Measurements from ENCODE around the gene CAT. TPM values are rescaled to one million over a fixed set of nuclear protein-coding genes. Genes with fewer than 3 reads are reported as not detected.

The CAT gene
- total RNA-seq, 1 donor, result 62.6 TPM

DNA sequence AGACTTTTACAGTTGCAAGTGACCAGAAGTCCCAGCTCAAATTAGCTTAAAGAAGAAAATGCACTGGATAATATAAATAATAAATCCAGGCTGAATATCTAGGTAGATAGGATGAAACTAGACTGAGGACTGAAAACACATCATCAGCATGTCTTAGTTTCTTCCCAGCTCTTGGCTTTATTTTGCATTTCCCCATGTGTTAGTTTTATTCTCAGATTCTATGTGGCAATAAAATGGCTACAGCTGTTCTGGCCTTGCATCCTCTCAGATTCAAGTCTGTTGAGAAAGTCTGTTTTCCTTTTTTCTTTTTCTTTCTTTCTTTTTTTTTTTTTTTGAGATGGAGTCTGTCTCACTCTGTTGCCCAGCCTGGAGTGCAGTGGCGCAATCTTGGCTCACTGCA lies 22.6 kb upstream of the CAT start:
- H3K36me3 ChIP-seq (ENCODE audit: insufficient read depth, low read length), result no peaks in the 10 kb centered on the region
- no peaks in the 10 kb centered on the region for H4K20me1 ChIP-seq (ENCODE audit: insufficient read depth, low read length)
- H3K27ac ChIP-seq (ENCODE audit: low read depth, low read length), result no peak overlapping the region
- H3K4me3 ChIP-seq (ENCODE audit: insufficient read depth, low read length), result no peak overlapping the region
- peaks cover 10% of the 10 kb centered on the region for H3K27me3 ChIP-seq (ENCODE audit: insufficient read depth, low read length)
- DNase-seq (ENCODE audit: insufficient read length, low spot score, missing footprints), result no peak
- TF ChIP-seq, protein P1, sequence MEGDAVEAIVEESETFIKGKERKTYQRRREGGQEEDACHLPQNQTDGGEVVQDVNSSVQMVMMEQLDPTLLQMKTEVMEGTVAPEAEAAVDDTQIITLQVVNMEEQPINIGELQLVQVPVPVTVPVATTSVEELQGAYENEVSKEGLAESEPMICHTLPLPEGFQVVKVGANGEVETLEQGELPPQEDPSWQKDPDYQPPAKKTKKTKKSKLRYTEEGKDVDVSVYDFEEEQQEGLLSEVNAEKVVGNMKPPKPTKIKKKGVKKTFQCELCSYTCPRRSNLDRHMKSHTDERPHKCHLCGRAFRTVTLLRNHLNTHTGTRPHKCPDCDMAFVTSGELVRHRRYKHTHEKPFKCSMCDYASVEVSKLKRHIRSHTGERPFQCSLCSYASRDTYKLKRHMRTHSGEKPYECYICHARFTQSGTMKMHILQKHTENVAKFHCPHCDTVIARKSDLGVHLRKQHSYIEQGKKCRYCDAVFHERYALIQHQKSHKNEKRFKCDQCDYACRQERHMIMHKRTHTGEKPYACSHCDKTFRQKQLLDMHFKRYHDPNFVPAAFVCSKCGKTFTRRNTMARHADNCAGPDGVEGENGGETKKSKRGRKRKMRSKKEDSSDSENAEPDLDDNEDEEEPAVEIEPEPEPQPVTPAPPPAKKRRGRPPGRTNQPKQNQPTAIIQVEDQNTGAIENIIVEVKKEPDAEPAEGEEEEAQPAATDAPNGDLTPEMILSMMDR (IDR thresholded peaks at IDR 0.05; ENCODE audit: extremely low read depth, low read depth, low read length), result no peak
- no peaks in the 10 kb centered on the region for H3K79me2 ChIP-seq (ENCODE audit: insufficient read depth, low read length)
- no peak overlapping the region for H2AFZ ChIP-seq (ENCODE audit: low read length)
- H3K4me2 ChIP-seq (ENCODE audit: insufficient read depth, low read length), result no peak overlapping the region
- peaks cover 2% of the 10 kb centered on the region for H3K9me3 ChIP-seq (ENCODE audit: low read depth, low read length)
- no peaks in the 10 kb centered on the region for H3K4me1 ChIP-seq (ENCODE audit: insufficient read depth, low read length)

DNA sequence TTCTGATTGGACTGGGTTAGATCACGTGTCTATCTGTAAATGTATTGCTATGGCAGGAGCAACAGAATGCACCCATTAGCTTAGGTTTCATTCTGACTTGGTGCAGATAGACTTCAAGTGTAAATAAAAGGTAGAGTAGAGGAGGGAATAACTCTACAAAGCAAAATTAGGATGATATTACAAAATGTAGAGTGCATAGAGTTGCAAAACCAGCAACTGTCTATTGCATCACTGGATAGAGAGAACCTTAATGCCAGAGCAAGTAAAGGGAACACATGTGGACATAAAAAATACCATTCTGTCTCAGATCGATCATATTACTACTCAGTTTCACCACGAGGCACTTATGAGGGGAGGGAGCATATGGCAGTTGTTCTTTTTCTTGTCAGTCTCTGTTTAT lies 22.0 kb upstream of the CAT start:
- peaks cover 10% of the 10 kb centered on the region for H3K27me3 ChIP-seq (ENCODE audit: insufficient read depth, low read length)
- H3K9me3 ChIP-seq (ENCODE audit: low read depth, low read length), result peaks cover 2% of the 10 kb centered on the region
- no peak overlapping the region for H3K4me2 ChIP-seq (ENCODE audit: insufficient read depth, low read length)
- no peak overlapping the region for H2AFZ ChIP-seq (ENCODE audit: low read length)
- no peaks in the 10 kb centered on the region for H3K4me1 ChIP-seq (ENCODE audit: insufficient read depth, low read length)
- no peak overlapping the region for H3K27ac ChIP-seq (ENCODE audit: low read depth, low read length)
- H3K4me3 ChIP-seq (ENCODE audit: insufficient read depth, low read length), result no peak overlapping the region
- no peaks in the 10 kb centered on the region for H4K20me1 ChIP-seq (ENCODE audit: insufficient read depth, low read length)
- H3K79me2 ChIP-seq (ENCODE audit: insufficient read depth, low read length), result no peaks in the 10 kb centered on the region
- DNase-seq (ENCODE audit: insufficient read length, low spot score, missing footprints), result no peak
- no peaks in the 10 kb centered on the region for H3K36me3 ChIP-seq (ENCODE audit: insufficient read depth, low read length)
- TF ChIP-seq, protein P1 (IDR thresholded peaks at IDR 0.05; ENCODE audit: extremely low read depth, low read depth, low read length), result no peak

DNA sequence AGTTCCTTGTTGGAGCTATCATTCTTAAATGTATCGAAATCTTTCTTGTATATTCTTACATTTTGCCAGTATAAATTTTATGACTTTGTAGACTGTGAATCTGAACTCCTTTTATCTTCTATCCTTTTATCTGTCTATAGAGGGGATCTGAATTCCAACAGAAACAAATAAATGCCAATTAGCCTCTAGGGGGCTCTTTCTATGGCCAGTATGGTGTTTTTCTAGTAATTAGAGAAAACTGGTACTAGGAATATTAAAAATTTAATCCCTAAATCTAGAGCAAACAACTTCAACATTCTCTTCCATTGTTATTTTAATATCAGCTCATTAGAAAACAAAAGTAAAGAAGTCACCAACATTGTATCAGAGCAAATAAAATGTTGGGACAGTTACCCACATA lies 21.5 kb upstream of the CAT start:
- TF ChIP-seq, protein P1 (IDR thresholded peaks at IDR 0.05; ENCODE audit: extremely low read depth, low read depth, low read length), result no peak
- Histone ChIP-seq H3K4me1 (ENCODE audit: insufficient read depth, low read length) (no peaks in the 10 kb centered on the region), H3K27me3 (ENCODE audit: insufficient read depth, low read length) (peaks cover 10% of the 10 kb centered on the region), H3K36me3 (ENCODE audit: insufficient read depth, low read length) (no peaks in the 10 kb centered on the region), H3K79me2 (ENCODE audit: insufficient read depth, low read length) (no peaks in the 10 kb centered on the region), H3K4me2 (ENCODE audit: insufficient read depth, low read length) (no peak overlapping the region), H2AFZ (ENCODE audit: low read length) (no peak overlapping the region), H4K20me1 (ENCODE audit: insufficient read depth, low read length) (no peaks in the 10 kb centered on the region), H3K27ac (ENCODE audit: low read depth, low read length) (no peak overlapping the region), H3K4me3 (ENCODE audit: insufficient read depth, low read length) (no peak overlapping the region), H3K9me3 (ENCODE audit: low read depth, low read length) (peaks cover 2% of the 10 kb centered on the region)
- DNase-seq (ENCODE audit: insufficient read length, low spot score, missing footprints), result no peak

DNA sequence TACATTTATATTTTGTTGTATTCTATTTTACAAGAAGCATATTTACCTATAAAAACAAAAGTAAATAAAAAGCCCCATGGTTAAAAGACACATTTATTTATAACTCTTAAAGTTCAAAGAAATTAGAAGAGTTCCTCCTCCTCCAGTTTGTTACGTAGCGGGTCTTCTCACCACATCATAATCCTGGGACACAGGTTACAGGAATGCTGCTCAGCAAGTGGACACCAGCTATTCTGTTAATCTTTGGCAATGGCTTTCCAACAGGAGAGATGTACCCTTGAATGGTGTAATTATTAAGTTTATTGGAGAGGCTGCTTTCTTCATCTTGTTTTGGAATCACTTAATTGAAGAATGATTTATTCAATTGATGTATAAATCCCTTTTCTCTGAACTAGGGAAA lies 19.6 kb upstream of the CAT start:
- H4K20me1 ChIP-seq (ENCODE audit: insufficient read depth, low read length), result no peaks in the 10 kb centered on the region
- H3K4me2 ChIP-seq (ENCODE audit: insufficient read depth, low read length), result no peak overlapping the region
- TF ChIP-seq, protein P1 (IDR thresholded peaks at IDR 0.05; ENCODE audit: extremely low read depth, low read depth, low read length), result no peak
- peaks cover 10% of the 10 kb centered on the region for H3K27me3 ChIP-seq (ENCODE audit: insufficient read depth, low read length)
- no peaks in the 10 kb centered on the region for H3K4me1 ChIP-seq (ENCODE audit: insufficient read depth, low read length)
- H3K4me3 ChIP-seq (ENCODE audit: insufficient read depth, low read length), result no peak overlapping the region
- H2AFZ ChIP-seq (ENCODE audit: low read length), result no peak overlapping the region
- H3K27ac ChIP-seq (ENCODE audit: low read depth, low read length), result no peak overlapping the region
- H3K9me3 ChIP-seq (ENCODE audit: low read depth, low read length), result no peaks in the 10 kb centered on the region
- H3K36me3 ChIP-seq (ENCODE audit: insufficient read depth, low read length), result no peaks in the 10 kb centered on the region
- no peak for DNase-seq (ENCODE audit: insufficient read length, low spot score, missing footprints)
- no peaks in the 10 kb centered on the region for H3K79me2 ChIP-seq (ENCODE audit: insufficient read depth, low read length)

All from osteoblast (primary cell).